Erythroblast (primary cell): ENCODE measurements around the gene SPDYE16.
"Not testable (repeated sequence)": the region's sequence is repeated elsewhere in the genome, so short reads cannot be mapped to it uniquely, and the experiment has no call there.

Source experiments
- GATA1 ChIP-seq: IDR thresholded peaks from 2 replicates; pipeline ENCODE4 v1.6.1; 2011; ENCODE audit warnings: low read depth, mild to moderate bottlenecking, control low read depth, low read length, moderate library complexity
- POLR2A ChIP-seq: IDR thresholded peaks from 2 replicates; pipeline ENCODE4 v1.6.1; 2011; ENCODE audit warnings: mild to moderate bottlenecking, low read length

DNA sequence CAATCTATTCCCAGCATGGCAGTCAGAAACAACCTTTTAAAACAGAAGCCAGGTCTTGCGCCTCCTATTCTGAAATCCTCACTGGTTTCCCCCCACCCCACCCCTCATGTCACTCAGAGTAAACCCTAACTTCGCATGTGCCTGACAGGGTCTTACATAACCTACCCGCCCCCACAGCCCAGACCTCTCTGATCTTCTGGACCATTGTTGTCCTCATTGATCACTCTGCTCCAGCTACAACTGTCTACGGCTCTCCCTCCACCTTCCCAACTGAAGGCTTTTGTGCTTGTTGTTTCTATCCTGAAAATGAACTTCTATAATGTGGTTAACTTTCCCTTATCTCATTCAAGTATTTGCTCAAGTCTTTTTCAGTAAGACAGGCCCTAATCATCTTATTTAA is 17.1 kb upstream of the SPDYE16 start:
- TF ChIP-seq POLR2A, GATA1: not testable (repeated sequence)
